Panc1 (cell line): ENCODE results near the gene TXNDC11.

Experiments used
- CTCF ChIP-seq: fragments of 450-650 bp; IDR thresholded peaks from 2 replicates; pipeline ENCODE4 v1.5.1; 2017; ENCODE audit warnings: mild to moderate bottlenecking
- POLR2AphosphoS5 ChIP-seq: IDR thresholded peaks from 2 replicates; pipeline ENCODE4 v1.6.1; 2012; ENCODE audit warnings: mild to moderate bottlenecking, low read depth, low read length, moderate library complexity
- REST ChIP-seq, 2 experiments: IDR thresholded peaks; 2 replicates each; pipeline ENCODE4 v1.6.1; 2011 to 2012; ENCODE audit warnings: low read depth in 2 of 2, control low read depth in 1 of 2, low read length in 1 of 2, mild to moderate bottlenecking in 1 of 2, moderate library complexity in 1 of 2; ENCODE audit not compliant: insufficient read depth in 1 of 2
- SIN3A ChIP-seq: IDR thresholded peaks from 2 replicates; pipeline ENCODE4 v1.6.1; 2012; ENCODE audit warnings: low read depth, mild to moderate bottlenecking, low read length, moderate library complexity, borderline replicate concordance; ENCODE audit not compliant: insufficient read depth
- TCF7L2 ChIP-seq: IDR thresholded peaks from 2 replicates; pipeline ENCODE4 v1.6.1; 2011; ENCODE audit warnings: mild to moderate bottlenecking, low read depth, low read length, inconsistent platforms

GRCh38 chr16:11667221-11667823, 75.3 kb downstream of the TXNDC11 start:
- no peak for TF ChIP-seq CTCF
- TF ChIP-seq REST (IDR thresholded peaks at IDR 0.05; ENCODE audit: insufficient read depth in 1 of 2, low read depth in 2 of 2, low read length in 1 of 2): no peak
- no peak for TF ChIP-seq POLR2AphosphoS5
- TF ChIP-seq SIN3A: no peak
- no peak for TF ChIP-seq TCF7L2
